Measurements from ENCODE around the gene PSMB9. TPM values are rescaled to one million over a fixed set of nuclear protein-coding genes. Genes with fewer than 3 reads are reported as not detected.

PSMB9 gene
- total RNA-seq, 1 donor = 10.8 TPM

GRCh38 chr6:32857156-32857891 is 3.3 kb downstream of the PSMB9 start:
- TF ChIP-seq, protein P1, sequence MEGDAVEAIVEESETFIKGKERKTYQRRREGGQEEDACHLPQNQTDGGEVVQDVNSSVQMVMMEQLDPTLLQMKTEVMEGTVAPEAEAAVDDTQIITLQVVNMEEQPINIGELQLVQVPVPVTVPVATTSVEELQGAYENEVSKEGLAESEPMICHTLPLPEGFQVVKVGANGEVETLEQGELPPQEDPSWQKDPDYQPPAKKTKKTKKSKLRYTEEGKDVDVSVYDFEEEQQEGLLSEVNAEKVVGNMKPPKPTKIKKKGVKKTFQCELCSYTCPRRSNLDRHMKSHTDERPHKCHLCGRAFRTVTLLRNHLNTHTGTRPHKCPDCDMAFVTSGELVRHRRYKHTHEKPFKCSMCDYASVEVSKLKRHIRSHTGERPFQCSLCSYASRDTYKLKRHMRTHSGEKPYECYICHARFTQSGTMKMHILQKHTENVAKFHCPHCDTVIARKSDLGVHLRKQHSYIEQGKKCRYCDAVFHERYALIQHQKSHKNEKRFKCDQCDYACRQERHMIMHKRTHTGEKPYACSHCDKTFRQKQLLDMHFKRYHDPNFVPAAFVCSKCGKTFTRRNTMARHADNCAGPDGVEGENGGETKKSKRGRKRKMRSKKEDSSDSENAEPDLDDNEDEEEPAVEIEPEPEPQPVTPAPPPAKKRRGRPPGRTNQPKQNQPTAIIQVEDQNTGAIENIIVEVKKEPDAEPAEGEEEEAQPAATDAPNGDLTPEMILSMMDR (IDR thresholded peaks at IDR 0.05; ENCODE audit: insufficient read depth, low read length) = no peak
- no peak overlapping the region for H3K4me3 ChIP-seq (ENCODE audit: low read depth, low read length)

GRCh38 chr6:32858194-32858593 is 4.2 kb downstream of the PSMB9 start:
- TF ChIP-seq, protein P1 (IDR thresholded peaks at IDR 0.05; ENCODE audit: insufficient read depth, low read length) = no peak
- no peak for DNase-seq (ENCODE audit: low read depth)
- no peak overlapping the region for H3K4me3 ChIP-seq (ENCODE audit: low read depth, low read length)

More at GRCh38 chr6:32857156-32857891, 3.3 kb downstream of the PSMB9 start:
- DNase-seq (ENCODE audit: low read depth) = no peak

GRCh38 chr6:32860674-32861073 is 6.7 kb downstream of the PSMB9 start:
- TF ChIP-seq, protein P1 (IDR thresholded peaks at IDR 0.05; ENCODE audit: insufficient read depth, low read length) = no peak
- no peak for DNase-seq (ENCODE audit: low read depth)
- no peak overlapping the region for H3K4me3 ChIP-seq (ENCODE audit: low read depth, low read length)

DNA sequence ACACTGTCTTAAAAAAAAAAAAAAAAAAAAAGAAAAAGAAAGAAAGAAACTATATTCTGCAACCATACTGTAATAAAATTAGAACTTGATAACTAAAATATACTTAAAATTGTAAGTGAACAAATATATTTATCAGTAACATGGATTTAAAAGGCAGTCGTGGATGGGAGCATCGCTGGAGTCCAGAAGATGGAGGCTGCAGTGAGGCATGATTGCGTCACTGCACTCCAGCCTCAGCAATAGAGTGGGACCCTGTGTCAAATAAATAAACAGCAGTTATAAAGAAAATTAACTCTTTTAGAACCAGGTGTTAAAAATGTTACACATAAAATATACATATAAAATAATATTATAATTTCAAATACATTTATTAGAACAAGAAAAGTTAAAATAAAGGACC is 8.7 kb downstream of the PSMB9 start:
- TF ChIP-seq, protein P1 (IDR thresholded peaks at IDR 0.05; ENCODE audit: insufficient read depth, low read length) = no peak
- DNase-seq (ENCODE audit: low read depth) = no peak
- no peak overlapping the region for H3K4me3 ChIP-seq (ENCODE audit: low read depth, low read length)

GRCh38 chr6:32865724-32866443 is 11.9 kb downstream of the PSMB9 start:
- no peak for DNase-seq (ENCODE audit: low read depth)
- TF ChIP-seq, protein P1 (IDR thresholded peaks at IDR 0.05; ENCODE audit: insufficient read depth, low read length) = no peak
- H3K4me3 ChIP-seq (ENCODE audit: low read depth, low read length) = no peak overlapping the region

GRCh38 chr6:32867022-32867477 is 13.1 kb downstream of the PSMB9 start:
- no peak for DNase-seq (ENCODE audit: low read depth)
- no peak overlapping the region for H3K4me3 ChIP-seq (ENCODE audit: low read depth, low read length)
- TF ChIP-seq, protein P1 (IDR thresholded peaks at IDR 0.05; ENCODE audit: insufficient read depth, low read length) = no peak
